Limb (tissue), 2 donors: ENCODE measurements around the gene RAB23.

Source experiments
- DNase-seq, 2 donors: peaks; one replicate each; pipeline ENCODE4 v3.0.0-alpha.2; 2016; ENCODE audit errors: extremely low spot score in 2 of 2

Gene RAB23

GRCh38 chr6:57221936-57222742 is at the start of gene RAB23:
TSS of gene RAB23 (minus strand) at chr6:57222307. CDS start at chr6:57210380, 11,927 bp downstream.
- DNase-seq = peak; percentile 91 to 94

- DNase-seq = no peak
Measured at GRCh38 chr6:57268294-57268640, 46.2 kb upstream of the RAB23 start.

- peak; percentile 57 to 71 for DNase-seq
Measured at GRCh38 chr6:57267586-57268293, 45.6 kb upstream of the RAB23 start.

GRCh38 chr6:57265755-57266221 is 43.7 kb upstream of the RAB23 start:
- no peak for DNase-seq

GRCh38 chr6:57263739-57264138 is 41.6 kb upstream of the RAB23 start:
- DNase-seq = no peak

GRCh38 chr6:57262901-57263694 is 41.0 kb upstream of the RAB23 start:
- no peak for DNase-seq

GRCh38 chr6:57262488-57262887 is 40.4 kb upstream of the RAB23 start:
- no peak for DNase-seq

- no peak for DNase-seq
Measured at GRCh38 chr6:57261926-57262325, 39.8 kb upstream of the RAB23 start.

GRCh38 chr6:57259064-57259463 is 37.0 kb upstream of the RAB23 start:
- DNase-seq = no peak

- DNase-seq = no peak
Measured at GRCh38 chr6:57257911-57258541, 35.9 kb upstream of the RAB23 start.

GRCh38 chr6:57256541-57256940 is 34.4 kb upstream of the RAB23 start:
- DNase-seq = no peak

- DNase-seq = no peak
Measured at GRCh38 chr6:57255451-57256169, 33.5 kb upstream of the RAB23 start.

GRCh38 chr6:57254055-57254717 is 32.1 kb upstream of the RAB23 start:
- no peak for DNase-seq

- DNase-seq = peak in 1 of 2 donors; percentile 15
Measured at GRCh38 chr6:57252975-57253374, 30.9 kb upstream of the RAB23 start.

GRCh38 chr6:57252137-57252536 is 30.0 kb upstream of the RAB23 start:
- no peak for DNase-seq

GRCh38 chr6:57250348-57250747 is 28.2 kb upstream of the RAB23 start:
- DNase-seq = no peak

GRCh38 chr6:57248311-57248895 is 26.3 kb upstream of the RAB23 start:
- no peak for DNase-seq

- no peak for DNase-seq
Measured at GRCh38 chr6:57247603-57248002, 25.5 kb upstream of the RAB23 start.

GRCh38 chr6:57246307-57246706 is 24.2 kb upstream of the RAB23 start:
- DNase-seq = no peak

GRCh38 chr6:57243954-57244353 is 21.8 kb upstream of the RAB23 start:
- no peak for DNase-seq
